GM13977 (cell line): ENCODE data around the gene AQR.
"Not testable (repeated sequence)": the region's sequence is repeated elsewhere in the genome, so short reads cannot be mapped to it uniquely, and the experiment has no call there.

ENCODE experiments used
- DNase-seq: peaks from one replicate; pipeline ENCODE4 v3.0.0; 2012; ENCODE audit warnings: low spot score
- CTCF ChIP-seq: IDR thresholded peaks from 2 replicates; pipeline ENCODE4 v1.5.1; 2012; ENCODE audit warnings: mild to moderate bottlenecking, control low read depth; ENCODE audit not compliant: insufficient read depth; ENCODE audit errors: extremely low read depth, missing control alignments
- in situ Hi-C: fragments of 300-500 bp; cut with MboI; formaldehyde crosslinking; loops from one replicate; pipeline ENCODE4 v1.12.0; 2022; ENCODE audit warnings: low sequenced_read_pairs, low pct_unique_long_range_greater_than_20kb, mixed read lengths, inconsistent platforms; ENCODE audit not compliant: unreplicated experiment

AQR gene

GRCh38 chr15:34964277-34964676, 5.3 kb downstream of the AQR start:
- no peak for TF ChIP-seq CTCF
- in situ Hi-C loops = no loop called here

GRCh38 chr15:34953851-34954250, 15.7 kb downstream of the AQR start:
- no peak for DNase-seq
- TF ChIP-seq CTCF = no peak
- in situ Hi-C loops = no loop called here

More at GRCh38 chr15:34964277-34964676, 5.3 kb downstream of the AQR start:
- no peak for DNase-seq

- TF ChIP-seq CTCF = no peak
- in situ Hi-C loops = no loop called here
- no peak for DNase-seq
Measured at GRCh38 chr15:34952481-34952880, 17.1 kb downstream of the AQR start.

GRCh38 chr15:34951993-34952392, 17.5 kb downstream of the AQR start:
- TF ChIP-seq CTCF = no peak
- DNase-seq = no peak
- in situ Hi-C loops = no loop called here

- no peak for DNase-seq
- no peak for TF ChIP-seq CTCF
- in situ Hi-C loops = no loop called here
Measured at GRCh38 chr15:34944936-34945335, 24.6 kb downstream of the AQR start.

GRCh38 chr15:34943711-34944110, 25.8 kb downstream of the AQR start:
- in situ Hi-C loops = no loop called here
- no peak for DNase-seq
- TF ChIP-seq CTCF = no peak

GRCh38 chr15:34943264-34943663, 26.3 kb downstream of the AQR start:
- DNase-seq, in situ Hi-C loops: not testable (repeated sequence)
